HG02852 (cell line): Measurements from ENCODE around the gene MC1R.

Experiments
- ATAC-seq: cut with Tn5 transposase; IDR thresholded peaks from one replicate; pipeline ENCODE4 v1.9.1; 2021; ENCODE audit warnings: mild to moderate bottlenecking, moderate library complexity; ENCODE audit not compliant: unreplicated experiment

The MC1R gene

GRCh38 chr16:89895482-89896250 lies 23.0 kb upstream of the MC1R start:
- ATAC-seq = no peak

- no peak for ATAC-seq
Measured at GRCh38 chr16:89897204-89897603, 21.5 kb upstream of the MC1R start.

- no peak for ATAC-seq
Measured at GRCh38 chr16:89898201-89898967, 20.3 kb upstream of the MC1R start.

- ATAC-seq = no peak
Measured at GRCh38 chr16:89899879-89900481, 18.7 kb upstream of the MC1R start.

- no peak for ATAC-seq
Measured at GRCh38 chr16:89900885-89901284, 17.8 kb upstream of the MC1R start.

GRCh38 chr16:89902980-89903379 lies 15.7 kb upstream of the MC1R start:
- ATAC-seq = no peak

- ATAC-seq = no peak
Measured at GRCh38 chr16:89903908-89904515, 14.7 kb upstream of the MC1R start.

- no peak for ATAC-seq
Measured at GRCh38 chr16:89904606-89905510, 13.8 kb upstream of the MC1R start.

- ATAC-seq = no peak
Measured at GRCh38 chr16:89905511-89906139, 13.0 kb upstream of the MC1R start.

GRCh38 chr16:89906140-89907025 lies 12.3 kb upstream of the MC1R start:
- no peak for ATAC-seq

GRCh38 chr16:89907055-89907814 lies 11.4 kb upstream of the MC1R start:
- ATAC-seq = no peak

- ATAC-seq = no peak
Measured at GRCh38 chr16:89908236-89908635, 10.4 kb upstream of the MC1R start.

- ATAC-seq = no peak
Measured at GRCh38 chr16:89909777-89910716, 8.6 kb upstream of the MC1R start.

- no peak for ATAC-seq
Measured at GRCh38 chr16:89910717-89911354, 7.8 kb upstream of the MC1R start.

- ATAC-seq = no peak
Measured at GRCh38 chr16:89911375-89911774, 7.3 kb upstream of the MC1R start.

- ATAC-seq = no peak
Measured at GRCh38 chr16:89912143-89912542, 6.5 kb upstream of the MC1R start.

GRCh38 chr16:89912627-89913026 lies 6.0 kb upstream of the MC1R start:
- ATAC-seq = no peak
